ENCODE data around the gene GCNT1. TPM values are rescaled to one million over a fixed set of nuclear protein-coding genes. Genes with fewer than 3 reads are reported as not detected.
A peak's percentile ranks its signal among the peaks of the same experiment; 100 is the strongest.

Gene GCNT1
- polyA plus RNA-seq, 2 of the 4 experiments (the other 2 are of a cell fraction) = 1.0 to 2.2 TPM

- 17% methylated on average over 2 of the region's 2 CpGs for WGBS (ENCODE audit: missing lambda C conversion rate)
- H3K4me3 ChIP-seq = no peak overlapping the region
- H3K9me3 ChIP-seq = no peaks in the 10 kb centered on the region
- DNase-seq (ENCODE audit: low read depth in 1 of 2, low spot score in 1 of 2) (no peak), ATAC-seq (no peak), FAIRE-seq (no peak)
- CTCF ChIA-PET = interaction anchor here (0.7 to 3.7 kb wide), 10 partner anchors 9 to 255 kb away, joined by 3 to 34 read pairs (median 7); partner anchors contain the start of gene GCNT1
- H3K4me2 ChIP-seq = no peak overlapping the region
- POLR2A ChIA-PET = no interaction called here
- TF ChIP-seq RNF2 (IDR thresholded peaks at IDR 0.05; ENCODE audit: borderline replicate concordance, low read depth) = no peak
- no peak for TF ChIP-seq MAZ (IDR thresholded peaks at IDR 0.05; ENCODE audit: borderline replicate concordance, low read depth, low read length)
- TF ChIP-seq BHLHE40 (IDR thresholded peaks at IDR 0.05; ENCODE audit: low read depth, low read length) = no peak
- TF ChIP-seq RCOR1 (IDR thresholded peaks at IDR 0.05; ENCODE audit: low read depth, low read length) = no peak
- no peak for TF ChIP-seq HOXA7 (CRISPR knock-in tag; IDR thresholded peaks at IDR 0.05)
- TF ChIP-seq RFX5 (IDR thresholded peaks at IDR 0.05) = no peak
- TF ChIP-seq ZNF302 (CRISPR knock-in tag; IDR thresholded peaks at IDR 0.05) = no peak
- no peak for TF ChIP-seq KDM5A (IDR thresholded peaks at IDR 0.05)
- TF ChIP-seq, protein P1, sequence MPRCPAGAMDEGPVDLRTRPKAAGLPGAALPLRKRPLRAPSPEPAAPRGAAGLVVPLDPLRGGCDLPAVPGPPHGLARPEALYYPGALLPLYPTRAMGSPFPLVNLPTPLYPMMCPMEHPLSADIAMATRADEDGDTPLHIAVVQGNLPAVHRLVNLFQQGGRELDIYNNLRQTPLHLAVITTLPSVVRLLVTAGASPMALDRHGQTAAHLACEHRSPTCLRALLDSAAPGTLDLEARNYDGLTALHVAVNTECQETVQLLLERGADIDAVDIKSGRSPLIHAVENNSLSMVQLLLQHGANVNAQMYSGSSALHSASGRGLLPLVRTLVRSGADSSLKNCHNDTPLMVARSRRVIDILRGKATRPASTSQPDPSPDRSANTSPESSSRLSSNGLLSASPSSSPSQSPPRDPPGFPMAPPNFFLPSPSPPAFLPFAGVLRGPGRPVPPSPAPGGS (IDR thresholded peaks at IDR 0.05) = no peak
- TF ChIP-seq ESRRA (IDR thresholded peaks at IDR 0.05; ENCODE audit: borderline replicate concordance, low read length) = no peak
- no peak for TF ChIP-seq HEYL (CRISPR knock-in tag; IDR thresholded peaks at IDR 0.05)
- no peak for TF ChIP-seq JUNB (IDR thresholded peaks at IDR 0.05)
- no peak for TF ChIP-seq ZC3H11A (IDR thresholded peaks at IDR 0.05)
- TF ChIP-seq HMGXB4 (CRISPR knock-in tag; IDR thresholded peaks at IDR 0.05; ENCODE audit: borderline replicate concordance) = no peak
- peaks cover 14% of the 10 kb centered on the region; the same call in 1 of the 3 replicates for H3K4me1 ChIP-seq
- H3K27ac ChIP-seq = no peak overlapping the region
Observed at GRCh38 chr9:76448501-76448900, 10.5 kb upstream of the GCNT1 start.

GRCh38 chr9:76451234-76451633, 7.7 kb upstream of the GCNT1 start:
- Histone ChIP-seq H3K27ac (no peak overlapping the region), H3K4me3 (no peak overlapping the region), H3K4me1 (peaks cover 18% of the 10 kb centered on the region), H3K4me2 (no peak overlapping the region), H3K9me3 (no peaks in the 10 kb centered on the region)
- ChIA-PET POLR2A (interaction anchor here (0.7 kb wide), 1 partner anchor 547 kb away, joined by 3 read pairs; no protein-coding TSS in a partner anchor), CTCF (interaction anchor here (1.0 to 3.5 kb wide), 3 partner anchors 9 to 253 kb away, joined by 3 to 12 read pairs (median 3); no protein-coding TSS in a partner anchor)
- 0% methylated on average over 1 of the region's 1 CpG for WGBS (ENCODE audit: missing lambda C conversion rate)
- 0 out of 2 replicates have a peak, but pooled peaks have one; percentile 11 for TF ChIP-seq FOSL2 (IDR thresholded peaks at IDR 0.05)
- 0 out of 2 replicates have a peak, but pooled peaks have one; percentile 11 for TF ChIP-seq FOSL2 (CRISPR knock-in tag; IDR thresholded peaks at IDR 0.05)
- no peak for TF ChIP-seq ESRRA (IDR thresholded peaks at IDR 0.05; ENCODE audit: borderline replicate concordance, low read length)
- DNase-seq (ENCODE audit: low read depth in 1 of 2, low spot score in 1 of 2) (peak in 1 of 2 experiments; percentile 18), FAIRE-seq (no peak), ATAC-seq (peak in 1 of 2 experiments; percentile 46; a peak in 2 of 6 replicates)

DNA sequence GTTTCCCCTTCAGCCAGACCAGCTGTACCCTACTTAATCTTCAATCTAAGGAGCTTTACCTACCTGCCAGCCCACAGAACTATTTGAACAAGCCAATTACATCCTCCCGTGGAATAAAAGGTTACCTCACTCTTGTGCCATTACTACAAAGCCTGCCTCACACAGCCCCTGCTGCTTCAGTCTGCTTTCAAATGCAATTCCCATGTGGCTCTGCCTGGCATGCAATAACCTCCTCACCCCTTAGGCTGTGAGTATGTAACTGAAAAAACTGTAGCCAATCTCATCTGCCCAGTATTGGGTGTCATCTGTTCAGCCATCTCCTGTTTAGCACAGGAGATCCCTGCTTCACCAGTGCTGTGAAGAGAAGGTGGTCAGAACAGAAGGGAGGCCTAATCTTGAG, 6.1 kb upstream of the GCNT1 start:
- TF ChIP-seq JUNB (IDR thresholded peaks at IDR 0.05) (no peak), ZSCAN20 (CRISPR knock-in tag; IDR thresholded peaks at IDR 0.05) (no peak), NFE2L2 (conservative IDR thresholded peaks at IDR 0.05; ENCODE audit: low read length) (no peak), RARB (CRISPR knock-in tag; IDR thresholded peaks at IDR 0.05) (no peak), CEBPB (IDR thresholded peaks at IDR 0.05) (no peak), POLR2AphosphoS2 (conservative IDR thresholded peaks at IDR 0.05; ENCODE audit: low read length) (no peak), EHMT2 (IDR thresholded peaks at IDR 0.05; ENCODE audit: low read depth) (no peak), RNF2 (IDR thresholded peaks at IDR 0.05; ENCODE audit: borderline replicate concordance, low read depth) (no peak), HOXA7 (CRISPR knock-in tag; IDR thresholded peaks at IDR 0.05) (no peak), ZFP36 (IDR thresholded peaks at IDR 0.05; ENCODE audit: borderline replicate concordance, partially characterized antibody) (no peak), MAZ (IDR thresholded peaks at IDR 0.05; ENCODE audit: borderline replicate concordance, low read depth, low read length) (no peak), CBX2 (IDR thresholded peaks at IDR 0.05; ENCODE audit: borderline replicate concordance, low read depth) (no peak), GATA3 (IDR thresholded peaks at IDR 0.05; ENCODE audit: borderline replicate concordance) (no peak), RFX5 (IDR thresholded peaks at IDR 0.05) (no peak), TFCP2L1 (CRISPR knock-in tag; IDR thresholded peaks at IDR 0.05) (no peak), TP53 (CRISPR knock-in tag; IDR thresholded peaks at IDR 0.05) (no peak), JUN (IDR thresholded peaks at IDR 0.05) (no peak)
- TF ChIP-seq, protein P2, sequence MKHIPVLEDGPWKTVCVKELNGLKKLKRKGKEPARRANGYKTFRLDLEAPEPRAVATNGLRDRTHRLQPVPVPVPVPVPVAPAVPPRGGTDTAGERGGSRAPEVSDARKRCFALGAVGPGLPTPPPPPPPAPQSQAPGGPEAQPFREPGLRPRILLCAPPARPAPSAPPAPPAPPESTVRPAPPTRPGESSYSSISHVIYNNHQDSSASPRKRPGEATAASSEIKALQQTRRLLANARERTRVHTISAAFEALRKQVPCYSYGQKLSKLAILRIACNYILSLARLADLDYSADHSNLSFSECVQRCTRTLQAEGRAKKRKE (CRISPR knock-in tag; IDR thresholded peaks at IDR 0.05; ENCODE audit: low read depth) = no peak
- TF ChIP-seq, protein P3, sequence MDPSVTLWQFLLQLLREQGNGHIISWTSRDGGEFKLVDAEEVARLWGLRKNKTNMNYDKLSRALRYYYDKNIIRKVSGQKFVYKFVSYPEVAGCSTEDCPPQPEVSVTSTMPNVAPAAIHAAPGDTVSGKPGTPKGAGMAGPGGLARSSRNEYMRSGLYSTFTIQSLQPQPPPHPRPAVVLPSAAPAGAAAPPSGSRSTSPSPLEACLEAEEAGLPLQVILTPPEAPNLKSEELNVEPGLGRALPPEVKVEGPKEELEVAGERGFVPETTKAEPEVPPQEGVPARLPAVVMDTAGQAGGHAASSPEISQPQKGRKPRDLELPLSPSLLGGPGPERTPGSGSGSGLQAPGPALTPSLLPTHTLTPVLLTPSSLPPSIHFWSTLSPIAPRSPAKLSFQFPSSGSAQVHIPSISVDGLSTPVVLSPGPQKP (IDR thresholded peaks at IDR 0.05; ENCODE audit: low read depth, low read length) = no peak
- FAIRE-seq = no peak
- 87% methylated on average over 1 of the region's 1 CpG for WGBS (ENCODE audit: missing lambda C conversion rate)
- ChIA-PET CTCF (interaction anchor here (0.7 to 3.5 kb wide), 3 partner anchors 95 to 252 kb away, joined by 3 to 12 read pairs (median 8); no protein-coding TSS in a partner anchor), POLR2A (no interaction called here)
- ATAC-seq = no peak
- no peak overlapping the region for H3K27ac ChIP-seq
- no peaks in the 10 kb centered on the region for H3K9me3 ChIP-seq
- H3K4me2 ChIP-seq = no peak overlapping the region
- H3K4me3 ChIP-seq = no peak overlapping the region
- DNase-seq (ENCODE audit: low read depth in 1 of 2, low spot score in 1 of 2) = no peak
- H3K4me1 ChIP-seq = peaks cover 24% of the 10 kb centered on the region
